Kidney epithelial cell (primary cell): Measurements from ENCODE around the gene KAT5. TPM values are rescaled to one million over a fixed set of nuclear protein-coding genes. Genes with fewer than 3 reads are reported as not detected.

ENCODE experiments used
- DNase-seq: peaks from one replicate; pipeline ENCODE4 v3.0.0-alpha.2; 2010; ENCODE audit warnings: low read depth
- H3K27me3 ChIP-seq: 2 replicates; pipeline ENCODE4 v1.6.0; 2011; ENCODE audit warnings: low read length; ENCODE audit not compliant: control insufficient read depth, insufficient read depth
- H3K36me3 ChIP-seq: 2 replicates; pipeline ENCODE4 v1.5.1; 2011; ENCODE audit warnings: low read length; ENCODE audit not compliant: control insufficient read depth, insufficient read depth
- H3K4me3 ChIP-seq: 2 replicates; pipeline ENCODE4 v1.5.1; 2011; ENCODE audit warnings: low read depth, mild to moderate bottlenecking, control low read depth, low read length
- CTCF ChIP-seq: IDR thresholded peaks from 2 replicates; pipeline ENCODE4 v1.5.1; 2011; ENCODE audit warnings: mild to moderate bottlenecking, moderate library complexity, low read length, control low read depth, inconsistent platforms; ENCODE audit not compliant: insufficient read depth, poor library complexity, severe bottlenecking
- total RNA-seq: library from RNA; depleted of rRNA; stranded (reverse); fragments of >200 nt; gene quantifications from 2 replicates; pipeline ENCODE4 v1.2.3, GENCODE V29; 2015

Gene KAT5
- total RNA-seq, 1 donor from 2014 or later = 73.3 TPM

DNA sequence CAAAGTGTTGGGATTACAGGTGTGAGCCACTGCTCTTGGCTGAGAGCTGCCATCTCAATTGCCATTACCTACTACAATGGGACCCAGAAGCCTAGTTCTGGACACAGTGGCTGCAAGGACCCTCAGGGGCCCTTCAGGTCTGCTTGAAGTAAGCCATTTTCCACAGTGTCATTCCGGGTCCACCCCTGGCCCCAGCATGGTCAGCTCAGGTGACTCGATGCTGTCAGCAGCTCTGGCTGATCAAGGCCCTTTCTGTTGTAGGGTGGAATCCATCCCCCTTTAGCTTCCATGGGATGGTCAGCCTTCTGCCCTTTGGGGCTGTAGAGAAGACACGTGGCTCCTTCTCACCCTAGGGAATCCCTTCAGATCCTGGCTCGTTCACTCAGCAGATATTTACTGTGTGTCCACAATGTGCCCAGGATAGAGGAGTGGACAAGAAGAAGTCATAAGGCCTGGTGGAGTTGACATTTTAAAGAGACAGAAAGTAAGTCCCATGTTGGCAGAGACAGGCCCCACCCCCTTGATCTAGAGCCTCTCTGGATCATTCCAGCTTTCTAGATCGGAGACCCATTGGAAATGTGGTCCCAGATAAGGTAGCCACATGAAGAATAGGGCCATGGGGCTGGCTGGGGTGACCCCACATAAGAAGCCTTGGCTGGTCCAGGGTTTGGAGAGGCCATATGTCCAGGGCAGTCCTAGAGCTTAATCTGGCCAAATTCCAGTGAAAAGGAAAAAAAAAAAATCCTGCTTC, 15.1 kb upstream of the KAT5 start:
- TF ChIP-seq CTCF = no peak
- no peak for DNase-seq
- H3K36me3 ChIP-seq = no peaks in the 10 kb centered on the region
- no peak overlapping the region for H3K4me3 ChIP-seq
- no peaks in the 10 kb centered on the region for H3K27me3 ChIP-seq

- Histone ChIP-seq H3K4me3 (no peak overlapping the region), H3K27me3 (no peaks in the 10 kb centered on the region), H3K36me3 (no peaks in the 10 kb centered on the region)
- DNase-seq = no peak
- no peak for TF ChIP-seq CTCF
These were observed 13.8 kb upstream of the KAT5 start for GRCh38 chr11:65698205-65698604.

DNA sequence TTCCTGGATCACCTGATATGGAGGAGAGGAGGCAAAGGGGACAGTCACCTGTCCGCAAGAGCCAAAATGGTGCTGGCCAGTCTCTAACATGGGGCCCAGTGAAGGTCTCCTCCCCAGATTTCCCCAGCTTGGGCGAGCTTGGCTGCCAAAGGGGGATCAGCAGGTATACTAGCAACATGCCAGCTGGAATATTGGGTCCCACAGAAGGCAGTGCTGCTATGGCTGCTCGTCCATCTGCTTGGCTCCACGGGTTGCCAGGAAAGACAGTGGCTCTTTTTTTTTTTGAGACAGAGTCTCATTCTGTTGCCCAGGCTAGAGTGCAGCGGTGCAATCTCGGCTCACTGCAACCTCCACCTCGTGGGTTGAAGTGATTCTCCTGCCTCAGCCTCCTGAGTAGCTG, 12.7 kb upstream of the KAT5 start:
- H3K4me3 ChIP-seq = no peak overlapping the region
- no peaks in the 10 kb centered on the region for H3K27me3 ChIP-seq
- H3K36me3 ChIP-seq = no peaks in the 10 kb centered on the region
- no peak for DNase-seq
- no peak for TF ChIP-seq CTCF

- no peak for TF ChIP-seq CTCF
- no peak for DNase-seq
These were observed 11.7 kb upstream of the KAT5 start for GRCh38 chr11:65700399-65700798.

GRCh38 chr11:65701686-65702085, 10.4 kb upstream of the KAT5 start:
- Histone ChIP-seq H3K27me3 (peaks cover 2% of the 10 kb centered on the region), H3K36me3 (no peaks in the 10 kb centered on the region), H3K4me3 (no peak overlapping the region)
- no peak for TF ChIP-seq CTCF
- no peak for DNase-seq

More at GRCh38 chr11:65700399-65700798, 11.7 kb upstream of the KAT5 start:
- Histone ChIP-seq H3K27me3 (peaks cover 2% of the 10 kb centered on the region), H3K36me3 (no peaks in the 10 kb centered on the region), H3K4me3 (no peak overlapping the region)

- H3K27me3 ChIP-seq = peaks cover 2% of the 10 kb centered on the region
- TF ChIP-seq CTCF = no peak
- H3K36me3 ChIP-seq = no peaks in the 10 kb centered on the region
- no peak for DNase-seq
- no peak overlapping the region for H3K4me3 ChIP-seq
These were observed 8.2 kb upstream of the KAT5 start for GRCh38 chr11:65703846-65704245.
